HepG2 (cell line): ENCODE data around the gene MRPL28. TPM values are rescaled to one million over a fixed set of nuclear protein-coding genes. Genes with fewer than 3 reads are reported as not detected.

Source experiments
- AHR ChIP-seq: IDR thresholded peaks from 2 replicates; pipeline ENCODE4 v1.6.1; 2018; ENCODE audit warnings: missing genetic modification reagents, missing compliant biosample characterization
- HINFP ChIP-seq: sonication (generic); formaldehyde crosslinking; IDR thresholded peaks from 2 replicates; pipeline ENCODE4 v1.4.0; 2020; ENCODE audit warnings: low read depth, mild to moderate bottlenecking, missing genetic modification reagents
- IKZF4 ChIP-seq: sonication (generic); formaldehyde crosslinking; IDR thresholded peaks from 2 replicates; pipeline ENCODE4 v1.5.1; 2020; ENCODE audit warnings: borderline replicate concordance, mild to moderate bottlenecking, low read depth, missing genetic modification reagents; ENCODE audit errors: not compliant biosample characterization
- JUND ChIP-seq: sonication (generic); formaldehyde crosslinking; IDR thresholded peaks from 2 replicates; pipeline ENCODE4 v1.8.0; 2022; ENCODE audit warnings: mild to moderate bottlenecking, missing genetic modification reagents
- KAT2B ChIP-seq: fragments of 150-350 bp; IDR thresholded peaks from 2 replicates; pipeline ENCODE4 v1.6.1; 2014; ENCODE audit warnings: low read depth, low read length, borderline replicate concordance
- NBN ChIP-seq: fragments of 450-650 bp; conservative IDR thresholded peaks from 2 replicates; pipeline ENCODE4 v1.6.1; 2017
- NFKB2 ChIP-seq: sonication (generic); formaldehyde crosslinking; IDR thresholded peaks from 2 replicates; pipeline ENCODE4 v1.4.0; 2020; ENCODE audit warnings: missing genetic modification reagents, borderline replicate concordance
- NPAS2 ChIP-seq: sonication (generic); formaldehyde crosslinking; IDR thresholded peaks from 2 replicates; pipeline ENCODE4 v1.8.0; 2022; ENCODE audit warnings: mild to moderate bottlenecking, missing genetic modification reagents, borderline replicate concordance
- PCBP1 ChIP-seq: fragments of 200-400 bp; formaldehyde crosslinking; IDR thresholded peaks from 2 replicates; pipeline ENCODE4 v1.6.1; 2017; ENCODE audit warnings: mild to moderate bottlenecking, low read depth, low read length, borderline replicate concordance
- PHF20 ChIP-seq: sonication (generic); formaldehyde crosslinking; IDR thresholded peaks from 2 replicates; pipeline ENCODE4 v1.5.0; 2020; ENCODE audit warnings: mild to moderate bottlenecking, missing genetic modification reagents
- POGZ ChIP-seq: sonication (generic); formaldehyde crosslinking; IDR thresholded peaks from 2 replicates; pipeline ENCODE4 v1.4.0; 2020; ENCODE audit warnings: mild to moderate bottlenecking, missing genetic modification reagents
- POLR2AphosphoS5 ChIP-seq: IDR thresholded peaks from 2 replicates; pipeline ENCODE4 v1.6.1; 2012; ENCODE audit warnings: low read depth, low read length
- STAG1 ChIP-seq: sonication (generic); formaldehyde crosslinking; IDR thresholded peaks from 2 replicates; pipeline ENCODE4 v1.4.0; 2020; ENCODE audit warnings: missing genetic modification reagents
- STAT6 ChIP-seq: sonication (generic); formaldehyde crosslinking; IDR thresholded peaks from 2 replicates; pipeline ENCODE4 v1.4.0; 2020; ENCODE audit warnings: missing genetic modification reagents, mild to moderate bottlenecking, borderline replicate concordance
- TCF12 ChIP-seq, 2 experiments: fragments of 450-650 bp in 1 of 2; sonication (generic) in 1 of 2; formaldehyde crosslinking in 1 of 2; IDR thresholded peaks; 2 replicates each; pipeline versions ENCODE4 v1.6.1 to v1.8.0; 2017 to 2022; ENCODE audit warnings: antibody characterized with exemption in 1 of 2, mild to moderate bottlenecking in 1 of 2, missing genetic modification reagents in 1 of 2, moderate library complexity in 1 of 2
- TEAD2 ChIP-seq: sonication (generic); formaldehyde crosslinking; IDR thresholded peaks from 2 replicates; pipeline ENCODE4 v1.9.0; 2021; ENCODE audit warnings: missing genetic modification reagents
- TRIM24 ChIP-seq: sonication (generic); formaldehyde crosslinking; IDR thresholded peaks from 2 replicates; pipeline ENCODE4 v1.8.0; 2022; ENCODE audit warnings: mild to moderate bottlenecking, missing genetic modification reagents
- U2AF1 ChIP-seq: fragments of 200-400 bp; formaldehyde crosslinking; optimal IDR thresholded peaks from 2 replicates; pipeline ENCODE3; 2017; ENCODE audit warnings: mild to moderate bottlenecking, low read depth, low read length
- XRCC5 ChIP-seq: fragments of 200-400 bp; formaldehyde crosslinking; optimal IDR thresholded peaks from 2 replicates; pipeline ENCODE3; 2017; ENCODE audit warnings: mild to moderate bottlenecking, low read length
- ZFP90 ChIP-seq: sonication (generic); formaldehyde crosslinking; IDR thresholded peaks from 2 replicates; pipeline ENCODE4 v1.8.0; 2022; ENCODE audit warnings: missing genetic modification reagents, mild to moderate bottlenecking, inconsistent platforms, borderline replicate concordance
- ZFY ChIP-seq: sonication (generic); formaldehyde crosslinking; IDR thresholded peaks from 2 replicates; pipeline ENCODE4 v1.4.0; 2020; ENCODE audit warnings: missing genetic modification reagents
- ZMYM3 ChIP-seq: sonication (generic); formaldehyde crosslinking; IDR thresholded peaks from 2 replicates; pipeline ENCODE4 v1.5.1; 2020; ENCODE audit warnings: mild to moderate bottlenecking, missing genetic modification reagents
- ZNF326 ChIP-seq: sonication (generic); formaldehyde crosslinking; IDR thresholded peaks from 2 replicates; pipeline ENCODE4 v1.4.0; 2020; ENCODE audit warnings: missing genetic modification reagents, borderline replicate concordance
- ZNF33A ChIP-seq: sonication (generic); formaldehyde crosslinking; IDR thresholded peaks from 2 replicates; pipeline ENCODE4 v1.5.1; 2020; ENCODE audit warnings: missing genetic modification reagents, mild to moderate bottlenecking, moderate library complexity, borderline replicate concordance
- ZNF549 ChIP-seq: sonication (generic); formaldehyde crosslinking; IDR thresholded peaks from 2 replicates; pipeline ENCODE4 v1.5.0; 2020; ENCODE audit warnings: missing genetic modification reagents
- ZNF747 ChIP-seq: sonication (generic); formaldehyde crosslinking; IDR thresholded peaks from 2 replicates; pipeline ENCODE4 v1.8.1; 2023; ENCODE audit warnings: missing genetic modification reagents, mild to moderate bottlenecking, borderline replicate concordance
- ZNF766 ChIP-seq: sonication (generic); formaldehyde crosslinking; IDR thresholded peaks from 2 replicates; pipeline ENCODE4 v1.5.0; 2020; ENCODE audit warnings: missing genetic modification reagents, borderline replicate concordance
- polyA plus RNA-seq, 8 experiments: library from polyadenylated mRNA; depleted of rRNA in 3 of 8; stranded (reverse) in 7 of 8; unstranded in 1 of 8; fragments of >200 nt; fragmentation: Illumina TruSeq in 4 of 8; extraction: Trizol in 4 of 8; gene quantifications; 2 replicates each; pipeline versions ENCODE4 v1.2.1 to v1.2.3, GENCODE V29; 2011 to 2016; ENCODE audit warnings: low read depth in 4 of 8, missing spikeins in 1 of 8, mixed read lengths in 1 of 8; ENCODE audit not compliant: insufficient read depth in 1 of 8
- total RNA-seq, 5 experiments: library from RNA; depleted of rRNA; stranded (reverse); fragments of >200 nt; fragmentation: Illumina TruSeq; extraction: Trizol; gene quantifications; 2 replicates each; pipeline ENCODE4 v1.2.3, GENCODE V29; 2016; ENCODE audit warnings: low read depth in 1 of 5

The MRPL28 gene
- total and polyA plus RNA-seq, 2 of the 13 experiments (the other 11 are each of a cell fraction or from before 2014, with no cell fraction given) = 114 to 135 TPM

GRCh38 chr16:405548-406506 is 35.5 kb upstream of the MRPL28 start (continued):
- TF ChIP-seq AHR (peak; percentile 55; the same call in 1 of the 2 replicates), JUND (CRISPR knock-in tag) (no peak), PHF20 (CRISPR knock-in tag) (0 out of 2 replicates have a peak, but pooled peaks have one; percentile 32), ZNF549 (CRISPR knock-in tag) (no peak), XRCC5 (no peak), ZNF766 (no peak), PCBP1 (no peak), ZFY (peak; percentile 61), IKZF4 (CRISPR knock-in tag) (peak; percentile 12), ZMYM3 (CRISPR knock-in tag) (peak; percentile 44; the same call in 1 of the 2 replicates), POLR2AphosphoS5 (no peak), STAG1 (no peak), STAT6 (CRISPR knock-in tag) (peak; percentile 33; the same call in 1 of the 2 replicates), HINFP (peak; percentile 79; the same call in 1 of the 2 replicates), NFKB2 (CRISPR knock-in tag) (no peak; the same call in 1 of the 2 replicates), TEAD2 (CRISPR knock-in tag) (no peak), NBN (no peak), KAT2B (no peak), NPAS2 (CRISPR knock-in tag) (no peak), U2AF1 (no peak), TRIM24 (no peak), TCF12 (IDR thresholded peaks at IDR 0.05) (no peak), TCF12 (CRISPR knock-in tag; IDR thresholded peaks at IDR 0.05) (no peak), ZFP90 (CRISPR knock-in tag) (no peak), POGZ (CRISPR knock-in tag) (no peak), ZNF747 (CRISPR knock-in tag) (no peak; the same call in 1 of the 2 replicates), ZNF33A (no peak), ZNF326 (CRISPR knock-in tag) (no peak; the same call in 1 of the 2 replicates)
